Ovary (tissue), 3 donors: Measurements from ENCODE around the gene SLC5A6.

ENCODE experiments used
- POLR2A ChIP-seq: fragments of 450-650 bp; IDR thresholded peaks from one replicate; pipeline ENCODE4 v1.6.1; 2017; ENCODE audit warnings: antibody characterized with exemption, mild to moderate bottlenecking, moderate library complexity
- TF ChIP-seq, protein P1 (sequence below), 3 donors: fragments of 450-650 bp in 2 of 3; fragments of 200-600 bp in 1 of 3; IDR thresholded peaks; one replicate each; pipeline versions ENCODE4 v1.5.1 to v1.8.0; 2016 to 2022; ENCODE audit warnings: antibody characterized with exemption in 3 of 3, mild to moderate bottlenecking in 1 of 3
- donor health status: DM: no; HTN: no; CAD: no.

- TF ChIP-seq, protein P1, sequence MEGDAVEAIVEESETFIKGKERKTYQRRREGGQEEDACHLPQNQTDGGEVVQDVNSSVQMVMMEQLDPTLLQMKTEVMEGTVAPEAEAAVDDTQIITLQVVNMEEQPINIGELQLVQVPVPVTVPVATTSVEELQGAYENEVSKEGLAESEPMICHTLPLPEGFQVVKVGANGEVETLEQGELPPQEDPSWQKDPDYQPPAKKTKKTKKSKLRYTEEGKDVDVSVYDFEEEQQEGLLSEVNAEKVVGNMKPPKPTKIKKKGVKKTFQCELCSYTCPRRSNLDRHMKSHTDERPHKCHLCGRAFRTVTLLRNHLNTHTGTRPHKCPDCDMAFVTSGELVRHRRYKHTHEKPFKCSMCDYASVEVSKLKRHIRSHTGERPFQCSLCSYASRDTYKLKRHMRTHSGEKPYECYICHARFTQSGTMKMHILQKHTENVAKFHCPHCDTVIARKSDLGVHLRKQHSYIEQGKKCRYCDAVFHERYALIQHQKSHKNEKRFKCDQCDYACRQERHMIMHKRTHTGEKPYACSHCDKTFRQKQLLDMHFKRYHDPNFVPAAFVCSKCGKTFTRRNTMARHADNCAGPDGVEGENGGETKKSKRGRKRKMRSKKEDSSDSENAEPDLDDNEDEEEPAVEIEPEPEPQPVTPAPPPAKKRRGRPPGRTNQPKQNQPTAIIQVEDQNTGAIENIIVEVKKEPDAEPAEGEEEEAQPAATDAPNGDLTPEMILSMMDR (IDR thresholded peaks at IDR 0.05), result no peak
- no peak for TF ChIP-seq POLR2A
These were observed 12.8 kb downstream of the SLC5A6 start for GRCh38 chr2:27199241-27199640.
